B cell (primary cell): Measurements from ENCODE around the gene FRZB.

Experiments used
- EZH2 ChIP-seq: IDR thresholded peaks from 2 replicates; pipeline ENCODE4 v1.6.1; 2012; ENCODE audit warnings: borderline replicate concordance, low read depth, mild to moderate bottlenecking, moderate library complexity, low read length; ENCODE audit not compliant: insufficient read depth, poor library complexity, severe bottlenecking
- TF ChIP-seq, protein P1 (sequence below): fragments of 200-600 bp; IDR thresholded peaks from one replicate; pipeline ENCODE4 v1.8.0; 2022; ENCODE audit warnings: antibody characterized with exemption, mild to moderate bottlenecking

DNA sequence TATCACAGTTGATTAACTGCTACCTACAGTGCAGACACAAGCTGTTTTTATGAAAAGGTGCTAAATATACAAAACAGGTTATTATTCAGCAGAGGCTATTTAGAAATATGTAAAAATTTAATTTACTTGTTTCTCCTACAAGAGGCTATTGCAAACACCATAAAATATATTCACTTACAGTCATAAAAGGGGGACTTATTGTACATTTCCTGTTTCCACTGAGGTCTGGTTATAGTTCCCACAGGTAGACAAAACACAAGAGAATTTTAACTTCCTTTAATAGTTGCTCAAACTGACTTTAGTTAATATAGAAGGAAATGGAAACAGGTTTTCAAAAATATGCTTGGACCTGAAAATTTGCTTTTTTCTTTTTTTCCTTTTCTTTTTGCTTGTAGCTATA is 40.0 kb upstream of the FRZB start:
- TF ChIP-seq, protein P1, sequence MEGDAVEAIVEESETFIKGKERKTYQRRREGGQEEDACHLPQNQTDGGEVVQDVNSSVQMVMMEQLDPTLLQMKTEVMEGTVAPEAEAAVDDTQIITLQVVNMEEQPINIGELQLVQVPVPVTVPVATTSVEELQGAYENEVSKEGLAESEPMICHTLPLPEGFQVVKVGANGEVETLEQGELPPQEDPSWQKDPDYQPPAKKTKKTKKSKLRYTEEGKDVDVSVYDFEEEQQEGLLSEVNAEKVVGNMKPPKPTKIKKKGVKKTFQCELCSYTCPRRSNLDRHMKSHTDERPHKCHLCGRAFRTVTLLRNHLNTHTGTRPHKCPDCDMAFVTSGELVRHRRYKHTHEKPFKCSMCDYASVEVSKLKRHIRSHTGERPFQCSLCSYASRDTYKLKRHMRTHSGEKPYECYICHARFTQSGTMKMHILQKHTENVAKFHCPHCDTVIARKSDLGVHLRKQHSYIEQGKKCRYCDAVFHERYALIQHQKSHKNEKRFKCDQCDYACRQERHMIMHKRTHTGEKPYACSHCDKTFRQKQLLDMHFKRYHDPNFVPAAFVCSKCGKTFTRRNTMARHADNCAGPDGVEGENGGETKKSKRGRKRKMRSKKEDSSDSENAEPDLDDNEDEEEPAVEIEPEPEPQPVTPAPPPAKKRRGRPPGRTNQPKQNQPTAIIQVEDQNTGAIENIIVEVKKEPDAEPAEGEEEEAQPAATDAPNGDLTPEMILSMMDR: no peak
- TF ChIP-seq EZH2: no peak
